HT1080 (cell line): Measurements from ENCODE around the gene SMR3B. TPM values are rescaled to one million over a fixed set of nuclear protein-coding genes. Genes with fewer than 3 reads are reported as not detected.

Experiments
- total RNA-seq: library from RNA; depleted of rRNA; stranded (reverse); fragments of >200 nt; shearing (Covaris generic); gene quantifications from 2 replicates; pipeline ENCODE4 v1.2.3, GENCODE V29; 2014; rRNA removed

SMR3B gene
- total RNA-seq, 1 experiment from 2014 or later: not detected

Other genes starting within 250 kb of the SMR3B start
- gene PRR27, start 228.9 kb upstream of the SMR3B start, total RNA-seq: not detected in 2 replicates
- gene ODAM, start 187.4 kb upstream of the SMR3B start, total RNA-seq: not detected in 2 replicates
- not detected in 2 replicates for gene FDCSP, start 157.0 kb upstream of the SMR3B start, total RNA-seq
- not detected in 2 replicates for gene CSN3, start 140.5 kb upstream of the SMR3B start, total RNA-seq
- not detected in 2 replicates for gene CABS1, start 48.1 kb upstream of the SMR3B start, total RNA-seq
- gene SMR3A, start 22.4 kb upstream of the SMR3B start, total RNA-seq: not detected in 2 replicates
- gene OPRPN, start 14.8 kb downstream of the SMR3B start, total RNA-seq: not detected in 2 replicates
- not detected in 2 replicates for gene MUC7, start 89.1 kb downstream of the SMR3B start, total RNA-seq
- gene AMTN, start 135.4 kb downstream of the SMR3B start, total RNA-seq: 0.45 TPM in 1 of 2 replicates, not detected in the other
- gene AMBN, start 209.1 kb downstream of the SMR3B start, total RNA-seq: not detected in 2 replicates
- gene ENAM, start 245.6 kb downstream of the SMR3B start, total RNA-seq: 0.20 TPM in 1 of 2 replicates, not detected in the other